A549 (cell line): Measurements from ENCODE around the gene NSMCE1. TPM values are rescaled to one million over a fixed set of nuclear protein-coding genes. Genes with fewer than 3 reads are reported as not detected.

ENCODE experiments used
- ATAC-seq, 2 experiments: fragments of 200-7000 bp in 1 of 2; fragments of >200 bp in 1 of 2; cut with Nextera tagmentation in 1 of 2; cut with Tn5 transposase in 1 of 2; 3 replicates each; pipeline versions ENCODE4 v1.8.0 to v1.9.1; 2018 to 2020; ENCODE audit warnings: mild to moderate bottlenecking in 1 of 2, moderate library complexity in 1 of 2
- CTCF ChIA-PET: fragments of 300-600 bp; sonication (Branson Sonifier 250); formaldehyde crosslinking; extraction: SDS; loops from one replicate; lab custom pipeline; 2021; ENCODE audit warnings: antibody characterized with exemption, inconsistent platforms; lab: Yijun Ruan, JAX
- POLR2A ChIA-PET: fragments of 350-600 bp; formaldehyde crosslinking; extraction: SDS; loops from one replicate; lab custom pipeline; 2021; ENCODE audit warnings: antibody characterized with exemption, inconsistent platforms; lab: Yijun Ruan, JAX
- DNase-seq, 2 experiments: peaks; one replicate each; pipeline versions ENCODE4 v3.0.0 to v3.0.0-alpha.2; 2011 to 2016; ENCODE audit warnings: low read depth in 1 of 2, low spot score in 1 of 2
- FAIRE-seq: peaks from 2 replicates; lab custom pipeline; 2011; peaks lifted over from hg19 to GRCh38; lab: Jason Lieb, UNC
- H3K27ac ChIP-seq, 2 experiments: fragments of >200 bp; sonication (Bioruptor Twin); formaldehyde crosslinking; 3 replicates each; pipeline ENCODE4 v1.5.1; 2016 to 2017
- H3K4me1 ChIP-seq: fragments of >200 bp; sonication (Bioruptor Twin); formaldehyde crosslinking; 3 replicates; pipeline ENCODE4 v1.6.1; 2016
- H3K4me2 ChIP-seq: fragments of >200 bp; sonication (Bioruptor Twin); formaldehyde crosslinking; 3 replicates; pipeline ENCODE4 v1.6.1; 2016
- H3K4me3 ChIP-seq: fragments of >200 bp; sonication (Bioruptor Twin); formaldehyde crosslinking; 3 replicates; pipeline ENCODE4 v1.5.1; 2016
- H3K9me3 ChIP-seq: fragments of >200 bp; sonication (Bioruptor Twin); formaldehyde crosslinking; 3 replicates; pipeline ENCODE4 v1.6.1; 2016
- CBX2 ChIP-seq: fragments of 200-600 bp; sonication (generic); IDR thresholded peaks from 2 replicates; pipeline ENCODE4 v1.6.1; 2016; ENCODE audit warnings: low read depth, mild to moderate bottlenecking, borderline replicate concordance
- CEBPB ChIP-seq, 2 experiments: fragments of >200 bp in 1 of 2; sonication (Bioruptor Twin) in 1 of 2; formaldehyde crosslinking in 1 of 2; IDR thresholded peaks; 2 replicates each; pipeline ENCODE4 v1.6.1; 2012 to 2016
- CHD2 ChIP-seq: fragments of 150-350 bp; IDR thresholded peaks from 2 replicates; pipeline ENCODE4 v1.6.1; 2014; ENCODE audit warnings: low read length; ENCODE audit not compliant: partially characterized antibody
- CHD4 ChIP-seq: fragments of 200-600 bp; sonication (generic); IDR thresholded peaks from 2 replicates; pipeline ENCODE4 v1.6.1; 2016; ENCODE audit warnings: antibody characterized with exemption, mild to moderate bottlenecking, borderline replicate concordance
- EHF ChIP-seq: fragments of 250-450 bp; sonication (Bioruptor Pico); IDR thresholded peaks from 2 replicates; pipeline ENCODE4 v1.5.0; 2020; ENCODE audit warnings: mild to moderate bottlenecking
- ELK1 ChIP-seq: fragments of 150-350 bp; IDR thresholded peaks from 2 replicates; pipeline ENCODE4 v1.6.1; 2014; ENCODE audit warnings: low read depth, mild to moderate bottlenecking, low read length
- EP300 ChIP-seq, 2 experiments: fragments of >200 bp; sonication (Bioruptor Twin); formaldehyde crosslinking; IDR thresholded peaks; 2 replicates in 1 of 2; 3 replicates in 1 of 2; pipeline ENCODE4 v1.6.1; 2016 to 2017
- ESRRA ChIP-seq: fragments of 150-350 bp; IDR thresholded peaks from 2 replicates; pipeline ENCODE4 v1.6.1; 2014; ENCODE audit warnings: mild to moderate bottlenecking, low read length, borderline replicate concordance
- FOSB ChIP-seq: fragments of 250-450 bp; sonication (Bioruptor Pico); IDR thresholded peaks from 2 replicates; pipeline ENCODE4 v1.5.0; 2020; ENCODE audit warnings: mild to moderate bottlenecking, moderate library complexity
- FOSL2 ChIP-seq, 2 experiments: fragments of 450-650 bp in 1 of 2; fragments of >200 bp in 1 of 2; sonication (Bioruptor Twin) in 1 of 2; formaldehyde crosslinking; IDR thresholded peaks; 2 replicates each; pipeline versions ENCODE4 v1.5.0 to v1.6.1; 2016 to 2020; ENCODE audit warnings: mild to moderate bottlenecking in 1 of 2, moderate library complexity in 1 of 2
- HEYL ChIP-seq: fragments of 250-450 bp; sonication (Bioruptor Pico); IDR thresholded peaks from 2 replicates; pipeline ENCODE4 v1.8.0; 2021; ENCODE audit warnings: mild to moderate bottlenecking, moderate library complexity
- HOXB13 ChIP-seq: fragments of 250-450 bp; sonication (Bioruptor Pico); IDR thresholded peaks from 2 replicates; pipeline ENCODE4 v1.5.0; 2020; ENCODE audit warnings: low read depth, mild to moderate bottlenecking, moderate library complexity
- HOXB5 ChIP-seq: fragments of 250-450 bp; sonication (Bioruptor Pico); IDR thresholded peaks from 2 replicates; pipeline ENCODE4 v1.5.0; 2020; ENCODE audit warnings: mild to moderate bottlenecking, moderate library complexity
- JUN ChIP-seq, 2 experiments: fragments of >200 bp; sonication (Bioruptor Twin); formaldehyde crosslinking; IDR thresholded peaks; 2 replicates in 1 of 2; 3 replicates in 1 of 2; pipeline ENCODE4 v1.6.1; 2016 to 2017
- JUNB ChIP-seq: fragments of >200 bp; sonication (Bioruptor Twin); formaldehyde crosslinking; IDR thresholded peaks from 2 replicates; pipeline ENCODE4 v1.6.1; 2016
- KDM5A ChIP-seq: fragments of 200-600 bp; sonication (generic); IDR thresholded peaks from 2 replicates; pipeline ENCODE4 v1.6.1; 2016; ENCODE audit warnings: antibody characterized with exemption, mild to moderate bottlenecking
- MAFK ChIP-seq: fragments of 450-650 bp; IDR thresholded peaks from 2 replicates; pipeline ENCODE4 v1.6.1; 2014; ENCODE audit not compliant: partially characterized antibody
- MYC ChIP-seq: IDR thresholded peaks from 2 replicates; pipeline ENCODE4 v1.6.1; 2012; ENCODE audit warnings: mild to moderate bottlenecking, inconsistent platforms, low read length, improper control_type of control experiment, borderline replicate concordance
- NPAS2 ChIP-seq: fragments of 250-450 bp; sonication (Bioruptor Pico); IDR thresholded peaks from 2 replicates; pipeline ENCODE4 v1.8.0; 2022; ENCODE audit warnings: mild to moderate bottlenecking, moderate library complexity, borderline replicate concordance
- POLR2A ChIP-seq: IDR thresholded peaks from 2 replicates; pipeline ENCODE4 v1.6.1; 2012; ENCODE audit warnings: mild to moderate bottlenecking, low read length
- POLR2AphosphoS2 ChIP-seq: conservative IDR thresholded peaks from 2 replicates; pipeline ENCODE4 v1.6.1; 2012; ENCODE audit warnings: low read length, improper control_type of control experiment, inconsistent platforms
- RAD21 ChIP-seq, 2 experiments: fragments of >200 bp in 1 of 2; sonication (Bioruptor Twin) in 1 of 2; formaldehyde crosslinking in 1 of 2; IDR thresholded peaks in 1 of 2; conservative IDR thresholded peaks in 1 of 2; 2 replicates in 1 of 2; 3 replicates in 1 of 2; pipeline ENCODE4 v1.6.1; 2012 to 2018; ENCODE audit warnings: inconsistent platforms in 1 of 2
- RARB ChIP-seq: fragments of 250-450 bp; sonication (Bioruptor Pico); IDR thresholded peaks from 2 replicates; pipeline ENCODE4 v1.8.0; 2021; ENCODE audit warnings: mild to moderate bottlenecking, moderate library complexity
- RCOR1 ChIP-seq: fragments of 150-350 bp; IDR thresholded peaks from 2 replicates; pipeline ENCODE4 v1.6.1; 2014; ENCODE audit warnings: antibody characterized with exemption, low read length, low read depth
- SMC3 ChIP-seq: fragments of >200 bp; sonication (Bioruptor Twin); formaldehyde crosslinking; IDR thresholded peaks from 3 replicates; pipeline ENCODE4 v1.6.1; 2018; ENCODE audit warnings: inconsistent platforms
- SREBF2 ChIP-seq: fragments of 450-650 bp; IDR thresholded peaks from 2 replicates; pipeline ENCODE4 v1.6.1; 2014; ENCODE audit warnings: mild to moderate bottlenecking, moderate library complexity
- TP53 ChIP-seq: fragments of 250-450 bp; sonication (Bioruptor Pico); IDR thresholded peaks from 2 replicates; pipeline ENCODE4 v1.5.0; 2021; ENCODE audit warnings: mild to moderate bottlenecking, moderate library complexity
- ZFP36 ChIP-seq: fragments of 450-650 bp; IDR thresholded peaks from 2 replicates; pipeline ENCODE4 v1.6.1; 2014; ENCODE audit warnings: borderline replicate concordance; ENCODE audit not compliant: partially characterized antibody
- WGBS: methylation state at CpG from one replicate; pipeline ENCODE4 v1.1.6; 2017; ENCODE audit errors: missing lambda C conversion rate; 5-methylcytosine and 5-hydroxymethylcytosine counted together
- polyA plus RNA-seq, 4 experiments: library from polyadenylated mRNA; depleted of rRNA in 3 of 4; stranded (reverse); fragments of >200 nt; fragmentation: RNase III in 1 of 4; extraction: RNeasy Plus Mini Kit Qiagen cat#74134 plus additional on column Dnase treatment in 1 of 4; gene quantifications; 2 replicates in 3 of 4; 3 replicates in 1 of 4; pipeline ENCODE4 v1.2.3, GENCODE V29; 2011 to 2017
- TF ChIP-seq, protein P1 (sequence below): fragments of >200 bp; sonication (Bioruptor Twin); formaldehyde crosslinking; IDR thresholded peaks from 3 replicates; pipeline ENCODE4 v1.6.1; 2016
- TF ChIP-seq, protein P2 (sequence below): IDR thresholded peaks from 2 replicates; pipeline ENCODE4 v1.6.1; 2012
- TF ChIP-seq, protein P3 (sequence below): IDR thresholded peaks from 2 replicates; pipeline ENCODE4 v1.6.1; 2012; ENCODE audit warnings: low read depth, borderline replicate concordance
- TF ChIP-seq, protein P4 (sequence below): fragments of >200 bp; sonication (Bioruptor Twin); formaldehyde crosslinking; IDR thresholded peaks from 2 replicates; pipeline ENCODE4 v1.6.1; 2016

The NSMCE1 gene
- polyA plus RNA-seq, 2 of the 4 experiments (the other 2 are of a cell fraction), result 32.0 to 59.9 TPM

- DNase-seq, result no peak
- no peak for TF ChIP-seq RCOR1
- no peak for TF ChIP-seq FOSL2 (IDR thresholded peaks at IDR 0.05)
- TF ChIP-seq FOSL2 (CRISPR knock-in tag; IDR thresholded peaks at IDR 0.05), result 0 out of 2 replicates have a peak, but pooled peaks have one; percentile 22
- Histone ChIP-seq H3K4me2 (peak overlapping the region; percentile 74), H3K4me3 (no peak overlapping the region; the same call in 2 of the 3 replicates), H3K4me1 (peaks cover 35% of the 10 kb centered on the region), H3K9me3 (no peaks in the 10 kb centered on the region), H3K27ac (peak overlapping the region; percentile 25 to 70; a peak in 4 of 6 replicates)
- ATAC-seq, result no peak
- FAIRE-seq, result no peak
- 72% methylated on average over 8 of the region's 8 CpGs for WGBS
- ChIA-PET POLR2A (interaction anchor here (1.2 kb wide), 1 partner anchor 10 kb away, joined by 4 read pairs; no protein-coding TSS in a partner anchor), CTCF (interaction anchor here (0.9 to 3.8 kb wide), 4 partner anchors 28 to 81 kb away, joined by 3 to 14 read pairs (median 11); no protein-coding TSS in a partner anchor)
These were observed 47.6 kb upstream of the NSMCE1 start for GRCh38 chr16:27316038-27316680.

DNA sequence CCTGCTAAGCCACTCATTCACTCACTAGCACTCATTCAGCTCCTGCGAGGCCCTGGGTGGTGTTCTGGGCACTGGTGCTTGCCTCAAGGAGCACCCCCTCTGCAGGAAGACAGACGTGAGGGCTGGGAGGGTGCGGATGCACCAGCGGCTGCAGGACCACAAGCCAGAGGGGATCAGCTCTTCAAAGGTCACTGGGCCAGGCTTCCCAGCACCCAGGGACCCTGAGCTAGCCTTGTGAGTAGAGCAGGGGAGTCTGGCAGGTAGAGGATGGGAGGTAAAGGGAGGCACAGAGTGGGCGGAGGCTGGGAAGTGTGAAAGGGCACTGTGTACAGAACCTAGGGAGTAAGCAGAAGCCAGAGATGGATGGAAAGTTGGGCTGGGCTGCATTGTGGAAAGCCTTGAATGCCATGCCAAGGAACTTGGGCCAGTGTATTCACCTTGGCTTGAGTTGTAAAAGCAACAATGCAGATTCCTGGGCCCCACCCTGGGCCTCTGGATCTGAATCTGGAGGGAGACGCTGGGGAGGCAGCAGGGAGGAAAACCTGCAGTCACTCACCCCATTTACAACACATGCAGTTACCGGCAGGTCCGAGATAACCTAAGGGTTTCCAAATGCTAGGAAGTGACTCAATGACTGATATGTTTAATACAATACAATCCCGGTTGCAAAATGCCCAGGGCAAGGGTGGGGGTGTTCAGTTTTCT is 46.9 kb upstream of the NSMCE1 start:
- ATAC-seq, result peak; percentile 30 to 37; a peak in 5 of 6 replicates
- peak overlapping the region; percentile 99 for H3K4me3 ChIP-seq
- H3K4me2 ChIP-seq, result peak overlapping the region; percentile 74
- peak; percentile 55 to 58 for DNase-seq
- 35% methylated on average over 9 of the region's 9 CpGs for WGBS
- H3K9me3 ChIP-seq, result no peaks in the 10 kb centered on the region
- no peak for FAIRE-seq
- H3K4me1 ChIP-seq, result peaks cover 31% of the 10 kb centered on the region
- POLR2A ChIA-PET, result interaction anchor here (1.2 kb wide), 1 partner anchor 11 kb away, joined by 4 read pairs; no protein-coding TSS in a partner anchor
- H3K27ac ChIP-seq, result peak overlapping the region; percentile 96 to 97
- CTCF ChIA-PET, result interaction anchor here (0.9 to 3.8 kb wide), 5 partner anchors 27 to 81 kb away, joined by 3 to 14 read pairs (median 10); no protein-coding TSS in a partner anchor
- 0 out of 2 replicates have a peak, but pooled peaks have one; percentile 44 for TF ChIP-seq FOSL2 (IDR thresholded peaks at IDR 0.05)
- TF ChIP-seq FOSL2 (CRISPR knock-in tag; IDR thresholded peaks at IDR 0.05), result no peak
- TF ChIP-seq, protein P1, sequence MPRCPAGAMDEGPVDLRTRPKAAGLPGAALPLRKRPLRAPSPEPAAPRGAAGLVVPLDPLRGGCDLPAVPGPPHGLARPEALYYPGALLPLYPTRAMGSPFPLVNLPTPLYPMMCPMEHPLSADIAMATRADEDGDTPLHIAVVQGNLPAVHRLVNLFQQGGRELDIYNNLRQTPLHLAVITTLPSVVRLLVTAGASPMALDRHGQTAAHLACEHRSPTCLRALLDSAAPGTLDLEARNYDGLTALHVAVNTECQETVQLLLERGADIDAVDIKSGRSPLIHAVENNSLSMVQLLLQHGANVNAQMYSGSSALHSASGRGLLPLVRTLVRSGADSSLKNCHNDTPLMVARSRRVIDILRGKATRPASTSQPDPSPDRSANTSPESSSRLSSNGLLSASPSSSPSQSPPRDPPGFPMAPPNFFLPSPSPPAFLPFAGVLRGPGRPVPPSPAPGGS, result no peak
- no peak for TF ChIP-seq HOXB13
- no peak for TF ChIP-seq POLR2A
- no peak for TF ChIP-seq RAD21 (conservative IDR thresholded peaks at IDR 0.05 in 1 of 2, IDR thresholded peaks at IDR 0.05 in 1 of 2)
- TF ChIP-seq EP300 (IDR thresholded peaks at IDR 0.05), result peak in 1 of 2 experiments; percentile 60; a peak in 2 of 5 replicates
- no peak for TF ChIP-seq ESRRA
- TF ChIP-seq, protein P2, sequence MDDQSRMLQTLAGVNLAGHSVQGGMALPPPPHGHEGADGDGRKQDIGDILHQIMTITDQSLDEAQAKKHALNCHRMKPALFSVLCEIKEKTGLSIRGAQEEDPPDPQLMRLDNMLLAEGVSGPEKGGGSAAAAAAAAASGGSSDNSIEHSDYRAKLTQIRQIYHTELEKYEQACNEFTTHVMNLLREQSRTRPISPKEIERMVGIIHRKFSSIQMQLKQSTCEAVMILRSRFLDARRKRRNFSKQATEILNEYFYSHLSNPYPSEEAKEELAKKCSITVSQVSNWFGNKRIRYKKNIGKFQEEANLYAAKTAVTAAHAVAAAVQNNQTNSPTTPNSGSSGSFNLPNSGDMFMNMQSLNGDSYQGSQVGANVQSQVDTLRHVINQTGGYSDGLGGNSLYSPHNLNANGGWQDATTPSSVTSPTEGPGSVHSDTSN, result no peak
- TF ChIP-seq RARB (CRISPR knock-in tag), result no peak
- TF ChIP-seq SREBF2, result no peak
- no peak for TF ChIP-seq ELK1
- no peak for TF ChIP-seq KDM5A
- no peak for TF ChIP-seq HEYL (CRISPR knock-in tag)
- TF ChIP-seq FOSB, result no peak
- TF ChIP-seq, protein P3, sequence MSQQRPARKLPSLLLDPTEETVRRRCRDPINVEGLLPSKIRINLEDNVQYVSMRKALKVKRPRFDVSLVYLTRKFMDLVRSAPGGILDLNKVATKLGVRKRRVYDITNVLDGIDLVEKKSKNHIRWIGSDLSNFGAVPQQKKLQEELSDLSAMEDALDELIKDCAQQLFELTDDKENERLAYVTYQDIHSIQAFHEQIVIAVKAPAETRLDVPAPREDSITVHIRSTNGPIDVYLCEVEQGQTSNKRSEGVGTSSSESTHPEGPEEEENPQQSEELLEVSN, result no peak
- TF ChIP-seq CHD4, result no peak
- no peak for TF ChIP-seq POLR2AphosphoS2
- TF ChIP-seq NPAS2, result no peak
- TF ChIP-seq CHD2, result no peak
- TF ChIP-seq MYC, result no peak
- no peak for TF ChIP-seq EHF (CRISPR knock-in tag)
- TF ChIP-seq MAFK, result no peak
- peak in 1 of 2 experiments; percentile 54; a peak in 3 of 5 replicates for TF ChIP-seq JUN (IDR thresholded peaks at IDR 0.05)
- TF ChIP-seq ZFP36, result no peak
- peak; percentile 71; a peak in 3 of 4 replicates for TF ChIP-seq CEBPB (IDR thresholded peaks at IDR 0.05)
- TF ChIP-seq, protein P4, sequence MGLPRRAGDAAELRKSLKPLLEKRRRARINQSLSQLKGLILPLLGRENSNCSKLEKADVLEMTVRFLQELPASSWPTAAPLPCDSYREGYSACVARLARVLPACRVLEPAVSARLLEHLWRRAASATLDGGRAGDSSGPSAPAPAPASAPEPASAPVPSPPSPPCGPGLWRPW, result 0 out of 2 replicates have a peak, but pooled peaks have one; percentile 51
- no peak for TF ChIP-seq CBX2
- no peak for TF ChIP-seq HOXB5 (CRISPR knock-in tag)
- 0 out of 3 replicates have a peak, but pooled peaks have one; percentile 13 for TF ChIP-seq SMC3
- TF ChIP-seq JUNB, result peak; percentile 53; the same call in 1 of the 2 replicates
- no peak for TF ChIP-seq TP53 (CRISPR knock-in tag)
